NB4 (cell line): ENCODE measurements around the gene CDKN2A.

Experiments used
- POLR2A ChIP-seq: IDR thresholded peaks from 2 replicates; pipeline ENCODE4 v1.6.1; 2011; ENCODE audit warnings: mild to moderate bottlenecking; ENCODE audit not compliant: insufficient read length; ENCODE audit errors: extremely low read depth
- TF ChIP-seq, protein P1 (sequence below): IDR thresholded peaks from one replicate; pipeline ENCODE4 v1.5.1; 2012; ENCODE audit warnings: low read depth, low read length

GRCh38 chr9:21988056-21988990 is 5.9 kb downstream of the CDKN2A start:
- TF ChIP-seq POLR2A: no peak
- TF ChIP-seq, protein P1, sequence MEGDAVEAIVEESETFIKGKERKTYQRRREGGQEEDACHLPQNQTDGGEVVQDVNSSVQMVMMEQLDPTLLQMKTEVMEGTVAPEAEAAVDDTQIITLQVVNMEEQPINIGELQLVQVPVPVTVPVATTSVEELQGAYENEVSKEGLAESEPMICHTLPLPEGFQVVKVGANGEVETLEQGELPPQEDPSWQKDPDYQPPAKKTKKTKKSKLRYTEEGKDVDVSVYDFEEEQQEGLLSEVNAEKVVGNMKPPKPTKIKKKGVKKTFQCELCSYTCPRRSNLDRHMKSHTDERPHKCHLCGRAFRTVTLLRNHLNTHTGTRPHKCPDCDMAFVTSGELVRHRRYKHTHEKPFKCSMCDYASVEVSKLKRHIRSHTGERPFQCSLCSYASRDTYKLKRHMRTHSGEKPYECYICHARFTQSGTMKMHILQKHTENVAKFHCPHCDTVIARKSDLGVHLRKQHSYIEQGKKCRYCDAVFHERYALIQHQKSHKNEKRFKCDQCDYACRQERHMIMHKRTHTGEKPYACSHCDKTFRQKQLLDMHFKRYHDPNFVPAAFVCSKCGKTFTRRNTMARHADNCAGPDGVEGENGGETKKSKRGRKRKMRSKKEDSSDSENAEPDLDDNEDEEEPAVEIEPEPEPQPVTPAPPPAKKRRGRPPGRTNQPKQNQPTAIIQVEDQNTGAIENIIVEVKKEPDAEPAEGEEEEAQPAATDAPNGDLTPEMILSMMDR: no peak
